Forelimb muscle (tissue), 1 donor: ENCODE data around the gene SQSTM1. TPM values are rescaled to one million over a fixed set of nuclear protein-coding genes. Genes with fewer than 3 reads are reported as not detected.
"Not testable (repeated sequence)": the region's sequence is repeated elsewhere in the genome, so short reads cannot be mapped to it uniquely, and the experiment has no call there.

ENCODE experiments used
- DNase-seq: peaks from one replicate; pipeline ENCODE4 v3.0.0-alpha.2; 2013; ENCODE audit warnings: low read depth
- polyA plus RNA-seq: library from polyadenylated mRNA; unstranded; fragments of 120-200 nt; gene quantifications from one replicate; pipeline ENCODE4 v1.2.1, GENCODE V29; 2013; ENCODE audit not compliant: insufficient read length

Gene SQSTM1
- polyA plus RNA-seq: 67.5 TPM

DNA sequence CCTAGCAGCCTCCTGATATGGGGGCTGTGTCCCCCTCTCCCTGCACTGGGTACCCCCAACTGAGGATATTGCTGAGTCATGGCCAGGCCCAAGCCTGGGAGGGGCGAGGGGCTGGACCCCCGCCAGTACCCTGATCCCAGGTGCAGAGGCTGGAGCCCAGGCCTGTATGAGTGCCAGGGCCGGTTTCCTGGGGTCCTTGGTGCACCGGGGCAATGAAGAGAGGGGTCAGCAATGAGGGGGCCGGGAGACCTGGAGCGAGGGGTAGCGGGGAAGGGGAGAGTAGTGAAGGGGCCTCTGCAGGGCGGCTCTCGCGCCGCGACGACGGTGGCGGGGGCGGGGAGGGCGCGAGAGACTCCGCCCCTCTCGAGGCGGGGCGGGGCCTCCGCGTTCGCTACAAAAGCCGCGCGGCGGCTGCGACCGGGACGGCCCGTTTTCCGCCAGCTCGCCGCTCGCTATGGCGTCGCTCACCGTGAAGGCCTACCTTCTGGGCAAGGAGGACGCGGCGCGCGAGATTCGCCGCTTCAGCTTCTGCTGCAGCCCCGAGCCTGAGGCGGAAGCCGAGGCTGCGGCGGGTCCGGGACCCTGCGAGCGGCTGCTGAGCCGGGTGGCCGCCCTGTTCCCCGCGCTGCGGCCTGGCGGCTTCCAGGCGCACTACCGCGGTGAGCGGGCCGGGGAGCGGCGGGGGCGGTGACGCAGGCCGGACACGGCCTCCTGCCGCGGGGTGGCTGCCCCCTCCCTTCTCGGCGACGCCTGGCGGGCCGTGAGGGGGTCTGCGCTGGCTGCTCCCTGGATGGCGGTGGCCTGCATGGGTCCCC, at the start of gene SQSTM1:
SQSTM1 (plus strand) TSS at position 423 of the 815 bp plus-strand sequence; CDS start at position 455, 32 bp downstream.
- peak; percentile 49 for DNase-seq

DNA sequence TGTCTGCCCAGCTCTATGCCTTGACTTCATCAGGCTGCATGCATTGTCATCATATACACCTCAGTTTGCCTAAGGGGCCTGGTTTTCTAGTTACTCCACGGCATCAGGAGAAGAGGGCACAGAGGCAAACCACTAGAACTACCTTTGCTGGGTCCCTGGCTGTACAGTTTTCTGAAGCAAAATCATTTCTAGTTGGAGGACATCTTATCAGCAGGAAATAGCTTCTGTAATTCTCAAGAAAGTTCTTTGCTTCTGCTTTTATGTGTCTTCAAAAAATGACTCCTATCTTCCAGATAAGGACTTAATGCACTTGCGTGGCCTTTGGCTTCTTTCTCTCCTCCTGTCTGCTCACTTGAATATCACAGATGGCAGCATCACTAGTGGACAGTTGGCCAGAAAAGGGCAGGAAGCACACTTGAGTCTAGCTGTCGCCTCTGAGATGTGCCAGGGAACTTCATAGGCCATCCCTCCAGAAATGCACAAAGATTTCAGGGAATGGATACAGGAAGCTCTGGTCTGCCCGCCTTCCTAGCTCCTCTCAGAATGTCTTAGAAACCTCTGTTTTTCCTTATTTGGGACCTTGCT, 49.3 kb upstream of the SQSTM1 start:
- no peak for DNase-seq

GRCh38 chr5:179772351-179772750, 48.4 kb upstream of the SQSTM1 start:
- no peak for DNase-seq

DNA sequence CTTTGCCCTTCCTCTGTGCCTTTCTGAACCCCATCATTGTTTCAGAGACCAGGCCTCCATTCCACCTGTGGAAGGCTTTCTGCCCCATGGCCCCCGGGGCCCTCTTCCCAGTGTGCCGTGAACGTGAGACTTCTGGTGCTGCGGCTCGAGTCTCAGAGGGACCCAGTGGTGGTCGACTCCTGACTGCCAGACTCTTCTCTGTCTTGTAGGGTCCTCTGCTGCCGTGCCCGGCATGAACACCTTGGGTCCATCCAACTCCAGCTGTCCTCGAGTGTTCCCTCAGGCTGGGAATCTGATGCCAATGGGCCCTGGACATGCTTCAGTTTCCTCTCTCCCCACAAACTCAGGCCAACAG, 47.0 kb upstream of the SQSTM1 start:
- DNase-seq: no peak

- no peak for DNase-seq
These were observed 46.3 kb upstream of the SQSTM1 start for GRCh38 chr5:179774442-179774841.

DNA sequence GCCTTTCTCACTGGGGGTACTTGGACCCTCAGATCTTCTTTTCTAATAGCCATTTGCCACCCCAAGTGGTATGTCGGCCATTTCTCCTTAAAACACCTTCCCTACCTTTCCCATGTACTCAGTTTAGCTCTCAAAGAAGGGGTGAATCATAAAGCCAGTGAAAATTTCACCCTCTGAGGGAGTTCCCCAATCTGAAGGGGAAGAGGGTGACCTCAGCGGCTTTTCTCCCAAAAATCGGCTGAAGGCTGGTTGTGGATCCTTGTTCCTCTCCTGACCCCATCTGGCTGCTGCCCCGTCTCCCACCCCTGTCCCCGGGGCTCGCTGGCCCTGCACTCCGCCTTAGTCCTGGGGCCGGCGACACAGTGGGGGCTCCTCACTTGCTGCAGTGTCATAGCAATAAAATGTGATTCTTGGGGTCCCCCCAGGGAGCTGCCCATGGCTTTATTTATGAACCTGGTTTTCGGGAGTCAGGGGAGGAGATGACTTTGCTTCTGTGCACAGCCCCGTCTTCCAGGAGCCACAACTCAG, 44.2 kb upstream of the SQSTM1 start:
- DNase-seq: no peak

GRCh38 chr5:179777456-179777855, 43.2 kb upstream of the SQSTM1 start:
- DNase-seq: no peak

GRCh38 chr5:179777909-179778308, 42.8 kb upstream of the SQSTM1 start:
- no peak for DNase-seq

GRCh38 chr5:179778591-179778990, 42.1 kb upstream of the SQSTM1 start:
- no peak for DNase-seq

DNA sequence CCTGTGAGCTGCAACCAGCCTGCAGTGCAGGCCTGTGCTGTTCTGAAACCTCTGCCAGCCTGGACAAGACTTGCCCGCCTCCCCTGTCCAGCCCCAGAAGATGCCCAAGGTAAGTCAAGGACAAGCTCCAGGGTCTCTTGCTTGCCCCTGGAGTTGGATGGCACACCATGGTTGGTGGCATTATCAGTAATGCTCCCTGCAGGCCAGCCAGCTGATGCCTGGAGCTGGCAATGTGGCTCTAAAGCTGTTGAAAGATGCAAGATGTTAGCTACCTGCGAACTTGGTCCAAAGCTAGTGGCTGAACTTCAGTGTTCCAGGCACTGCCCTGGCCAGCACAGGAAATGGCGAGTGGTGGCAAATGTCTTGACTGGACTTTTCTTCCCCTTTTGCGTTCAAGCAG, 40.9 kb upstream of the SQSTM1 start:
- no peak for DNase-seq

- no peak for DNase-seq
These were observed 40.3 kb upstream of the SQSTM1 start for GRCh38 chr5:179780362-179780761.

DNA sequence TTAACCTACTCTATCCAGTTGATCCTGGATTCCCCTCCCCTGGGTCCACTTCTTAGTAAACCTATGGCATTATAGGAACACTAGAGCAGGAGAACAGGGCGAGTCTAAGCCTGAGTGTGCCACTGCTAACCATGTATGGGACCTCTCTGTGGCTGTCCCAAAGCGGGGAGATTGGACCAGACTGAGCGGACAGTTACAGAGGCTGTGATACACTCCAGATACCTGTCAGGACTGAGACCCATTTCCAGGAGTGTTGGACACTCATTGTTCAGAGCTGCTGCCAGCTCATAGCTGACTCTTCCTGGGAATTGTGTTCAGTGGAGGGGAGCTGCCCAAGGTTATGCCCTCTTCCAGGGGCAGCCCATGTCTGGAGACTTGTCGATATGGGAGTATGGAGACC, 38.9 kb upstream of the SQSTM1 start:
- DNase-seq: no peak

DNA sequence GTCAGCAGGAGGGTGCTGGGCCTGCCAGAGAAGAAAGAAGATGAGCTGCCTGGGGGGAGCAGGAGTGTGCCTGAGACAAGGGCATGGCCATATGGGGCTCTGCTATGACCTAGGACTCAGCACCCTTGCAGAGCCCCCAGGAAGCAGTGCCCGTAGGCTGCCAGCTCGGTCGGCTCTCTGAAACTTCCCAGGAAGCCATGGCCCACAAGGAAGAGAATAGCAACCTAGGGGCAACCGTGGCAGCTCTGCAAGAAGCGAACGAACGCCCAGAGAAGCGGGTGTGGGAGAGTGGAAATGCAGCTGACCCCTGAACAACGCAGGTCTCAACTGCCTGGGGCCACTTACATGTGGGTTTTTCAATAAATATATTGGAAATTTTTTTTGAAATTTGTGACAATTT, 37.6 kb upstream of the SQSTM1 start:
- no peak for DNase-seq

GRCh38 chr5:179786861-179787260, 33.8 kb upstream of the SQSTM1 start:
- DNase-seq: no peak

- no peak for DNase-seq
These were observed 32.4 kb upstream of the SQSTM1 start for GRCh38 chr5:179788193-179788854.

DNA sequence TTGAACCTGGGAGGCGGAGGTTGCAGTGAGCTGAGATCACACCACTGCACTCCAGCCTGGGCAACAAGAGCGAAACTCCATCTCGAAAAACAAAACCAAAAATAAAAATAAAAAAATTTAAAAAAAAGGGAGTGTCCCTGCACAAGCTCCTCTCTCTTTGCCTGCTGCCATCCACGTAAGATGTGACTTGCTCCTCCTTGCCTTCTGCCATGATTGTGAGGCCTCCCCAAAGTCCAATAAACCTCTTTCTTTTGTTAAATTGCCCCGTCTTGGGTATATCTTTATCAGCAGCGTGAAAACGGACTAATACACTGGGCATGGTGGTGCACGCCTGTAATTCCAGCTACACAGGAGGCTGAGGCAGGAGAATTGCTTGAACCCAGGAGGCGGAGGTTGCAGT, 31.4 kb upstream of the SQSTM1 start:
- not testable (repeated sequence) for DNase-seq

DNA sequence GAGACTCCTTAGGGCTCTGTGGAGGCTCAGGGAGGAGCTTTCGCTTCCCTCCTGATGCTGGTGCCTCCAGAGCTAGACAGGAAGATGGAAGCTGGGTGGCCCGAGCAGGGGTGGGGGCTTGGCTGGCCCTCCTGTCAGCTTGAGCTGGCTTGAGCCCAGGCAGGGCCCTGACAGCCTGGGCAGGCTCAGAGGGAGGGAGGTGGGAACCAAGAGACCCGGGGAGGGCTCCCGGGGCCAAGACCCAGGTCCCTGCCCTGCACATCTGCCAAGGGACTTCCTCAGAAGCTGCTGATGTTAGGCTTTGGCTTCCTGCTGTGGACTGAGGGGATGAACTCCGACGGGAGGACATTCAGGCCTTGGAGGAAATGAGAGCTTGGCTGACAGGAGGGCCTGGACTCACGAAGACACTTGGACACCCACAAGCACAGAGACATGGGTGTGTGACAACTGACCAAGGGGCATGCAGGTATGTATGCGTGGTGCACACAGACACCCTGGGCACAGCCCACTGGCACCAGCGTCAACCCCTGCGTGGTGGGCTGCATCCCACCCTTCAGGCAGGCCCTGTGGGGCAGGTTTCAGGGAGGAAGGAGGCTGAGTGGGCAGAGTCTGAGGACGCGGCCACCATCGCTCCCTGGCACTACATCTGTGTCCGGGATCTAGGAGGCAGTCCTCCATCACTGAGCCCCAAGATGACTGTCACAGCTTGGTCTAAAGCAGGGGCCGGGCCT, 28.7 kb upstream of the SQSTM1 start:
- DNase-seq: no peak

DNA sequence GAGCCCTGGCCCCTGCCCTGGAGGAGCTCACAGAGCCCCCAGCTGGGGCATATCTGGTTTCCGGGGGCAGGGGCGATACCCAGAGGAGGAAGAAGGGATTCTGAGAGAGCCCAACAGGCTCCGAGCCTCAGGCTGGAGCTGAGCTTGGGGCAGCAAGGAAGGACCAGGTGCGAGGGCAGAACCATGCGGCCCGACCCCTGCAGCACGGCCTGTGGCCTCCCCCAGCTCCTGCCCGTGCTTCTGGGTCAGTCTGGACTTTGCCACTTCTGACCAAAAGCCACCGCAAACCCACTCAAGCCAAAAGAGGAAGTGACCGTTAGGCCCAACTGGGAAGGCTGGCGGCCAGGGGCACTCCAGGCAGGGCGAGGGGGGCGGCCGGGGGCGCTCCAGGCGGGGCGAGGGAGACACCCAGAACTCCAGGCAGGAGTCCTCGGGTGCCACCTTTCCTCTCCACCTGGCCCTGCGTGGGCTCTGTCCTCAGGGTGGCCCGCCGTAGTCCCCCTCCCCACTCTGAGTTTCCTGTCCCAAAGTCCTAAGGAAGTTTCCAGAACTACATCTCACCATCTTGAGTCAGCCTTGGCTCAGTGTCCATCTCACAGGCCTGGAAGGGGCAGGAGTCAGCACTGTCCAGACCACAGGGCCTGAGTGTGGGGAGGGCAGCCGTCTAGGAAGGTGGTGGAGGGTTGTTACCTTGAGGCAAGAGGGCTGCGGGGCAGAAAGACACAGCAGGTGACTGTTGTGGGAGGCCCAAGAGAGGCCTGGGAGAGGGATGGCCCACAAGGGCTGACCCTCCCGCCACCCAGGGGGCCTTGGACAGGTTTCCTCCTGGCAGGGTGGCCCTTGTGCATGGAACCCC, 27.9 kb upstream of the SQSTM1 start:
- DNase-seq: no peak

DNA sequence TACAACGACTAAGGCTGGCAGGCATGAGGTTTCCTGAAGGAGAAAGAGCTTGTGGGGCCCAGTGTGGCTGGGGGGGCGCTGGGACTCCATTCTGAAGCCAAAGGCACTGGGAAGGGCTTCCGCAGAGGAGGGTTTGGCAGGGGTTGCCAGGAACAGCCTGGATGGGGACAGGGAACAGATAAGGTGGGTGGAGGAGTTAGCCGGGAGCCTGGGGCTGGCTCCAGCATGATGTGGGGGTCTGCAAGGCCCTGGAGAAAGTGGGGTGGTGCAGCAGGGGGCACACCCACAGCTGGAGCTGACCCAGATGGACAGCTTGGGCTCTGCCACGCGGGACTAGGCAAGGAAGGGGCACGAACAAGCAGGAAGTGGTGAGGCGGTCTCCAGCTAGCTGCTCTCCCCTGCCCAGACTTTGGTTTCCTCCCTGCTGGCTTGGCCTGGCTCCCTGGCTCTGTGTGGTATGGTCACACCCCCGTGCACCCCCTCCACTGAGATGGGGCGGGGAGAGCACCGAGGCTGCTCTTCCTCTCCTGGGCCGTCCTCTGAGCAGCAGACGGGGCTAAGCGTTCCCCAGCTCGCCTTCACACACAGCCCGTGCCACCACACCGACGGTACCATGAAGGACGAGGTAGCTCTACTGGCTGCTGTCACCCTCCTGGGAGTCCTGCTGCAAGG, 27.1 kb upstream of the SQSTM1 start, which contains the start of gene LTC4S:
LTC4S (plus strand) TSS at position 519 of the 672 bp plus-strand sequence; CDS start at position 614, 95 bp downstream.
- no peak for DNase-seq

DNA sequence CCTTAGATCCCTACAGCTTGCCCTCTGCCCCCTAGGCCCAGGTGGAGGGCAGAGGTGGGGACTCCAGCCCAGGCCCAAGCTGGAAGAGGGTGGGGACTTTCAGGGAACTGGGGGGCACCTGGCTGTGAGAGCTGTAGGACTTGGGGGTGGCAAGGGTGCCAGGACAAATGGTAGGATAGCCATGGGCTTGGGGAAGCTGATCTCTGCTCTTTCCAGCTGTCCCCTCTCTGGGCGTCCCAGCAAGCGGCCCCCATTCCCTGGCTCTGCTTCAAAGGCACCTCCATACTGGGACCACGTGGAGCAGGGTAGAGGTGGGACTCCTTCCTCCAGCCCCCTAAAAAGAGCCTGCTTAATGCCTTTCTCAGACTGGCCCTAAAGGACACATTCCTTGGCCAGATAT, 26.5 kb upstream of the SQSTM1 start:
- DNase-seq: no peak
